ENCODE data around the gene GPR89A.
"Not testable (repeated sequence)": the region's sequence is repeated elsewhere in the genome, so short reads cannot be mapped to it uniquely, and the experiment has no call there.

GRCh38 chr1:145622177-145622576, 14.4 kb downstream of the GPR89A start:
- TF ChIP-seq CTCF, POLR2A, EP300 (IDR thresholded peaks at IDR 0.05): not testable (repeated sequence)
